H1 (cell line): ENCODE data around the gene XPOT.

ENCODE experiments used
- EP300 ChIP-seq, 2 experiments: IDR thresholded peaks; 1 replicate in 1 of 2; 2 replicates in 1 of 2; pipeline ENCODE4 v1.6.1; 2011 to 2012; ENCODE audit warnings: low read depth in 2 of 2, low read length in 2 of 2, mild to moderate bottlenecking in 2 of 2, borderline replicate concordance in 1 of 2, inconsistent platforms in 1 of 2, moderate library complexity in 1 of 2
- MAFK ChIP-seq: IDR thresholded peaks from 2 replicates; pipeline ENCODE4 v1.6.1; 2012; ENCODE audit warnings: low read depth, mild to moderate bottlenecking, improper control_type of control experiment, low read length
- POLR2A ChIP-seq, 2 experiments: IDR thresholded peaks; 1 replicate in 1 of 2; 2 replicates in 1 of 2; pipeline ENCODE4 v1.6.1; 2011; ENCODE audit warnings: low read depth in 2 of 2, low read length in 2 of 2, mild to moderate bottlenecking in 2 of 2; ENCODE audit errors: control extremely low read depth in 1 of 2
- TF ChIP-seq, protein P1 (sequence below), 3 experiments: IDR thresholded peaks; 1 replicate in 2 of 3; 2 replicates in 1 of 3; pipeline versions ENCODE4 v1.5.1 to v1.6.1; 2011; ENCODE audit warnings: low read length in 3 of 3, mild to moderate bottlenecking in 3 of 3, inconsistent platforms in 2 of 3, low read depth in 1 of 3, moderate library complexity in 1 of 3; ENCODE audit not compliant: insufficient read depth in 1 of 3; ENCODE audit errors: control extremely low read depth in 1 of 3

DNA sequence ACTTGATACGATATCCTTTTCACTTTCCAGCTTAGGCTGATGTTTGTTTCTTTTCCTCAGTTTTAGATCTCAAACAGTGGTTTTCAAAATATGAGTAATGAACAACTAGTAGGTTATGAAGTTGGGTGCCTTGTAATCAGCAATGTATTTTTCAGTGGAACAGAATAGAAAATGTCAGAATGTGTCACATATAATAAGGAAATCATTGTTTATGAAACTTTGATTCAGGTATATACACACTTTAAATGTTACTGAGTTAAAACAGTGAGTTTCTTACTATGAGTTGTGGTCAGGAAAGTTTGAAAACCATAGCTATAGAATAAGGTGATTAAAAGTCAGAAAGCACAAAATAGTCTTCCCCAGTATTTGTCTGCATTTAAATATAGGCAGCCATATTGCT lies 87.5 kb downstream of the XPOT start:
- TF ChIP-seq EP300 (IDR thresholded peaks at IDR 0.05; ENCODE audit: borderline replicate concordance in 1 of 2, low read depth in 2 of 2, low read length in 2 of 2) (no peak), MAFK (no peak), POLR2A (IDR thresholded peaks at IDR 0.05; ENCODE audit: control extremely low read depth in 1 of 2, low read depth in 2 of 2, low read length in 2 of 2) (no peak)
- TF ChIP-seq, protein P1, sequence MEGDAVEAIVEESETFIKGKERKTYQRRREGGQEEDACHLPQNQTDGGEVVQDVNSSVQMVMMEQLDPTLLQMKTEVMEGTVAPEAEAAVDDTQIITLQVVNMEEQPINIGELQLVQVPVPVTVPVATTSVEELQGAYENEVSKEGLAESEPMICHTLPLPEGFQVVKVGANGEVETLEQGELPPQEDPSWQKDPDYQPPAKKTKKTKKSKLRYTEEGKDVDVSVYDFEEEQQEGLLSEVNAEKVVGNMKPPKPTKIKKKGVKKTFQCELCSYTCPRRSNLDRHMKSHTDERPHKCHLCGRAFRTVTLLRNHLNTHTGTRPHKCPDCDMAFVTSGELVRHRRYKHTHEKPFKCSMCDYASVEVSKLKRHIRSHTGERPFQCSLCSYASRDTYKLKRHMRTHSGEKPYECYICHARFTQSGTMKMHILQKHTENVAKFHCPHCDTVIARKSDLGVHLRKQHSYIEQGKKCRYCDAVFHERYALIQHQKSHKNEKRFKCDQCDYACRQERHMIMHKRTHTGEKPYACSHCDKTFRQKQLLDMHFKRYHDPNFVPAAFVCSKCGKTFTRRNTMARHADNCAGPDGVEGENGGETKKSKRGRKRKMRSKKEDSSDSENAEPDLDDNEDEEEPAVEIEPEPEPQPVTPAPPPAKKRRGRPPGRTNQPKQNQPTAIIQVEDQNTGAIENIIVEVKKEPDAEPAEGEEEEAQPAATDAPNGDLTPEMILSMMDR (IDR thresholded peaks at IDR 0.05; ENCODE audit: control extremely low read depth in 1 of 3, insufficient read depth in 1 of 3, low read depth in 1 of 3, low read length in 3 of 3), result no peak
